ENCODE measurements around the gene RAPGEF4. TPM values are rescaled to one million over a fixed set of nuclear protein-coding genes. Genes with fewer than 3 reads are reported as not detected.
A peak's percentile ranks its signal among the peaks of the same experiment; 100 is the strongest.

RAPGEF4 gene
- total RNA-seq, 1 donor from 2014 or later = 8.7 TPM

GRCh38 chr2:172725284-172725683 is 10.4 kb upstream of the RAPGEF4 start:
- Mint-ChIP-seq H3K27me3 (ENCODE audit: unreplicated experiment) (no peaks in the 10 kb centered on the region), H3K4me1 (ENCODE audit: low read depth, unreplicated experiment) (no peaks in the 10 kb centered on the region), H3K4me3 (ENCODE audit: unreplicated experiment) (no peak overlapping the region), H3K36me3 (ENCODE audit: unreplicated experiment) (no peaks in the 10 kb centered on the region), H3K9me3 (ENCODE audit: unreplicated experiment) (no peaks in the 10 kb centered on the region), H3K27ac (ENCODE audit: unreplicated experiment) (no peak overlapping the region)
- TF ChIP-seq CTCF (IDR thresholded peaks at IDR 0.05; ENCODE audit: partially characterized antibody, unreplicated experiment) = no peak
- DNase-seq = no peak

GRCh38 chr2:172725746-172726145 is 9.9 kb upstream of the RAPGEF4 start:
- Mint-ChIP-seq H3K36me3 (ENCODE audit: unreplicated experiment) (no peaks in the 10 kb centered on the region), H3K9me3 (ENCODE audit: unreplicated experiment) (no peaks in the 10 kb centered on the region), H3K27me3 (ENCODE audit: unreplicated experiment) (no peaks in the 10 kb centered on the region), H3K4me1 (ENCODE audit: low read depth, unreplicated experiment) (no peaks in the 10 kb centered on the region), H3K4me3 (ENCODE audit: unreplicated experiment) (no peak overlapping the region), H3K27ac (ENCODE audit: unreplicated experiment) (no peak overlapping the region)
- DNase-seq = no peak
- no peak for TF ChIP-seq CTCF (IDR thresholded peaks at IDR 0.05; ENCODE audit: partially characterized antibody, unreplicated experiment)

DNA sequence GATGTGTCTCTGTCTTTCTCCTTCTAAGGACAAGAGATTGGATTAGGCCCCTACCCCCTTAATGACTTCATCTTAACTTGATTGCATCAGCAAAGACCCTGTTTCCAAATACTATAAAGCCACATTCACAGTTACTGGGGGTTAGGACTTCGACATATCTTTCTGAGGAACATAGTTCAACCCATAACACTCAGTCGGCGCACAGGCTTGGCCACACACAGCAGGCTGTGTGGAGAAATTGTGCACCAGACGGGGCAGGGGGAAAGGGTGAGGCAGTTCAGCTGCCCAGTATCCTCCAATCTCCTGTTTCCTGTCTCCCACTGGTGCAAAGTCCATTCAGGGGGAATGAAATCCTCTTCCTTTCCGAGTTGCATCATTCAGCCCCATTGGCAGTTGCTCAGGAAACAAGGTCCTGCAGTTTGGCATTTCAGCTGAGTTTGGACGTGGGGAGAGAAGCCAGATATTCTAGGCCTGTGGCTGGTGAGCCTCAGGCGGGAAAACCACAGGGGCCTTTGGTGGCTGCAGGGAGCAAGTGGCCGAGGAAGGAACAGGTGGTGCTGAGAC is 9.4 kb upstream of the RAPGEF4 start:
- no peak for TF ChIP-seq CTCF (IDR thresholded peaks at IDR 0.05; ENCODE audit: partially characterized antibody, unreplicated experiment)
- Mint-ChIP-seq H3K4me3 (ENCODE audit: unreplicated experiment) (no peak overlapping the region), H3K36me3 (ENCODE audit: unreplicated experiment) (no peaks in the 10 kb centered on the region), H3K27me3 (ENCODE audit: unreplicated experiment) (no peaks in the 10 kb centered on the region), H3K9me3 (ENCODE audit: unreplicated experiment) (no peaks in the 10 kb centered on the region), H3K27ac (ENCODE audit: unreplicated experiment) (no peak overlapping the region), H3K4me1 (ENCODE audit: low read depth, unreplicated experiment) (no peaks in the 10 kb centered on the region)
- DNase-seq = no peak

GRCh38 chr2:172730411-172730810 is 5.2 kb upstream of the RAPGEF4 start:
- H3K4me3 Mint-ChIP-seq (ENCODE audit: unreplicated experiment) = no peak overlapping the region
- no peaks in the 10 kb centered on the region for H3K36me3 Mint-ChIP-seq (ENCODE audit: unreplicated experiment)
- no peak overlapping the region for H3K27ac Mint-ChIP-seq (ENCODE audit: unreplicated experiment)
- no peak for DNase-seq
- H3K4me1 Mint-ChIP-seq (ENCODE audit: low read depth, unreplicated experiment) = no peaks in the 10 kb centered on the region
- TF ChIP-seq CTCF (IDR thresholded peaks at IDR 0.05; ENCODE audit: partially characterized antibody, unreplicated experiment) = no peak
- peaks cover 2% of the 10 kb centered on the region for H3K27me3 Mint-ChIP-seq (ENCODE audit: unreplicated experiment)
- no peaks in the 10 kb centered on the region for H3K9me3 Mint-ChIP-seq (ENCODE audit: unreplicated experiment)

DNA sequence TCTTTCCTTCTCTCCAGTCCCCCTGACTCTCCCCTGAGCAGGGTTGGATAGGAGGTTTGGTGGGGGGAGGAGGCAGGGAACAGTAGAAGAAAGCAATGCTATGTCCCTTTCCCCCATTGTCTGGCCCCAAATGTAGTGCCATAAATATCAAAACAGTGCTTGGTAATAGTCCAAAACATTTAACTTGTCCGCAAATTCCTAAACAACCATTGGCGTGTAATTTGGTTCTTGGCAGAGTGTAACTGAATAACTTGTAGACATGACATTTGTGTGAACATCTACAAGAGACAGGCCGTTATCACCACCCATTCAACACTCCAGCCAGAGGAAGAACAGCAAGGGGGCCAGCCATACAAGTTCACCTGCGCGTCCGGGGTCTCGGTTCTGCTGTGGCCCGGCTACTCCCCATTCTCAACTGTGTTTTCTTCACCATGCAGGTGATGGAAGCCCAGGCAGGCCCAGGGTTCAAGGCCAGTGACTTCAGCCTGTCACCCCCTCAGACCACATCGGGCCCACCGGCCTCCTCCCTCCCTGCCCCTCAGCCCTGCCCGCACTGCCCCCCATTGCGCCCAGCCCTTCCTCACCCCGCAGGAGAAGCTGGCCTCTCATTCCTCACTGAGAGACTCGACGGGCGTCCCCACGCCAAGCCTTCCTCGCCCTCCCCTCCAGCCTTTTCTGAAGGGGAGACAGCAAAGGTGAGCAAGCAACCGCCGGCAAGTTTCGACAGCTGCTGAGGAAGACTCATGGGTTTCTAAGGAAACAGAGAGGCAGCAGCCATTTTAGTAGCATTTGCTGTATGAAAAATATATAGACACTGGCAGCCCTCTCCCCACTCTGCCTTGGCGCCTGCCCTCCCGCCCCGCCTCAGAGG is 699 bp upstream of the RAPGEF4 start:
- Mint-ChIP-seq H3K27ac (ENCODE audit: unreplicated experiment) (no peak overlapping the region), H3K36me3 (ENCODE audit: unreplicated experiment) (no peaks in the 10 kb centered on the region), H3K4me1 (ENCODE audit: low read depth, unreplicated experiment) (no peaks in the 10 kb centered on the region), H3K27me3 (ENCODE audit: unreplicated experiment) (peaks cover 2% of the 10 kb centered on the region), H3K4me3 (ENCODE audit: unreplicated experiment) (peak overlapping the region; percentile 69), H3K9me3 (ENCODE audit: unreplicated experiment) (peaks cover 2% of the 10 kb centered on the region)
- no peak for TF ChIP-seq CTCF (IDR thresholded peaks at IDR 0.05; ENCODE audit: partially characterized antibody, unreplicated experiment)
- DNase-seq = no peak

Measured in glutamatergic neuron (in vitro differentiated cells).